GM18508 (cell line): ENCODE data around the gene MACROH2A2.
"Not testable (repeated sequence)": the region's sequence is repeated elsewhere in the genome, so short reads cannot be mapped to it uniquely, and the experiment has no call there.

ENCODE experiments used
- ATAC-seq: cut with Tn5 transposase; IDR thresholded peaks from one replicate; pipeline ENCODE4 v1.9.1; 2021; ENCODE audit warnings: moderate number of reproducible peaks; ENCODE audit not compliant: insufficient read depth, unreplicated experiment

MACROH2A2 gene

DNA sequence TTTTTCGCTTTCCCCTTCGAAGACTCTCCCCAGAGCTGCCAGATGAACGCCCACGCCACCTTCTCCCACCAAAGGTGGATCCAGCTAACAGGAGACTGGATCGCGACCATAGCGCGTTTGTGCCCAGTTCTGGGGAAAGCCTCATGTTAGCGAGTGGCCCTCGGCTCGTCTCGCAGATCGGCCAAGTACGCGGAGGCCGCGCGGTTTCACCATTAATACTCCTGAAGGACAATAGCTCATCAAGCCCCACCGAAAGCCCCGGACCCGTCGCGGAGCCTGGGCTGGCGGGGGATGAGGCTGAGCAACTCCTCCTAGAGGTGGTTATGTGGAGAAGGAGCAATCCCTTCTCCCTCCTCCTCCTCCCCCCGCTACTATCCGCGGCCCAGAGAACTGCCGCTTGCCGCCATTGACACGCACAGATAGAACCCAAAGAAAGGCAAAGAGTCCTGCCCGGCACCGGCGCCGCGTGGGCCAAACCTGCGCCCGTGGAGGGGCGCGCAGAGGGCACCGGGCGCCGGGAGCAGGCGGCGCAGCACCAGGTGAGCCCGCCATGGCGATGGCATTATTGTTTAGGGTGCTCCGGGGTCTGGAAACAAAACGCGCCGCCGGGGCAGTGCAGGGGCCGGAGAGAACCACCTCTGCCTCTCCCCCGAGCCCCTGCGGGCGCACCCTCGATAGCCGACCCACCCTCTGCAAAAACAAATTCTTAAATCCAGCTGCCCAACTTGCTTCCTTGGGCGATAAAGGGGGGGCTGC lies at the start of gene MACROH2A2:
MACROH2A2 (plus strand) TSS at position 385 of the 756 bp plus-strand sequence. CDS start 22,813 bp downstream, outside the sequence.
- no peak for ATAC-seq

DNA sequence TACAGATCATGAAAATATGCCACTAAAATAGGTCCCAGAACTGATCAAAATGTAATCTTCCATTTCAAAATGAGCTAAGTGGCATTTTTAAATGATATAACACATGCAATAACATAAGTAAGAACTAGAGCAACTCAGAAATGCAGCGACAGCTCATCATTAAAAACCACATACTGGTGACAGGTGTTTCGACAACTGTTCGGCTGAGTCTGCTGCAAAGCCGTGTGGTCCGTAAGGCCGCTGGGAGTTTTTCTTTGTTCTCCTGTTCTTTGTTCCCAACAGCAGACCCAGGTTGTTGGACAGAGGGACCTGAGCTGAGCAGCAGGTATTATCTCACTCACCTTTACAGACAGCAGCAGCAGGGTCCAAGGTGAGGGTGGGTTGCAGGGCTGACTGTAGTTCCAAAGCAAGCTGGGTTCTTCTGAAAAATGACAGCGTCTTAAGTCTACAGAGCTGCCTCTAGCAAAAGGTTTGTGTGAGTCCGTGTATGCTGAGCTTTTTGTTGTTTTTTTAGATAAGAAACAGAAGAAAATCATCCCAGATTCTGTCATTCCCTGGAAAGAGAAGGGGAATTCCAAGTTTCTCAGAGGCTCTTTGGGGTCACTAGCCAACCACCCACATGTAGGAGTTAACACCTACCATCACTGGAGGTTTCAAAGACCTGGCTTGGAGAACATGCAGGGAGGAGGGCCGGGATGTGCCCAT lies 45.4 kb upstream of the MACROH2A2 start:
- no peak for ATAC-seq

DNA sequence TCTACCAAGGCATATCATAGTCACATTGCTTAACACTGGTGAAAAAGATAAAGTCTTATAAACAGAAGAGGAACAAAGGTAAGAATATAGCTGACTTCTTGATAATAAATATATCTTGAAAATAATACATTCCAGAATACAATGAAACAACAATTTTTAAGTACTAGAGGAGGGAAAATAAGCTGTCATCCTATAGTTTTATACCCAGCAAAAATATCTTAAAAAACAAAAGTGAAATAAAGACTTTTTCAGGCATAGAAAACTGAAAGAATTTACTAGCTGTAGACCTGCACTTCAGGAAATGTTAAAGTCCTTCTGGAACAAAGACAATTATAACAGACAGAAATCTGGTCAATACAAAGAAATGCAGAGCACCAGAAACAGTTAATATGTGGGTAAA lies 21.4 kb upstream of the MACROH2A2 start:
- no peak for ATAC-seq

DNA sequence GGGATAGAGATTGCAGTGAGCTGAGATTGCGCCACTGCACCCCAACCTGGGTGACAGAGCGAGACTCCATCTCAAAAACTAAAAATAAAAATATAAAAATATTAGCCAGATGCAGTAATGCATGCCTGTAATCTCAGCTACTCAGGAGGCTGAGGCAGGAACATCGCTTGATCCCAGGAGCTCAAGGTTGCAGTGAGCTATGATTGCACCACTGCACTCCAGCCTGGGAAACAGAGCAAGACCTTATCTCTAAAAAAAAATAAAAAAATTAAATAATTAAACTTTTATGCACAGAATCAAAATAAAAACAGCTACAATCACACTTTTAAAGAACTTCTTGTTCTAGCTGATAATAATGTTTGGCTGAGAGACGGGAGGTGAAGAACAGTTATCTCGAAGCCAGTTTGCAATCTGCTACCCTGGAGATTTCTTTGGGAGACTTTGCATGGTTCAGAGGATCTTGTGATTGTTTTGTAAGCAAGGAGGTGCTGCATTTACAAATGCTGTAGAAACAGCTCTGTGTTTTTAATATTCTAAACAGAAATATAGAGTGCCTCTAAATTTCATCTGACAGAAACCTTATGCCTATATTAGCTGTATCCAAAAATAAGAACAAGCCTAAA lies 19.9 kb upstream of the MACROH2A2 start:
- no peak for ATAC-seq

DNA sequence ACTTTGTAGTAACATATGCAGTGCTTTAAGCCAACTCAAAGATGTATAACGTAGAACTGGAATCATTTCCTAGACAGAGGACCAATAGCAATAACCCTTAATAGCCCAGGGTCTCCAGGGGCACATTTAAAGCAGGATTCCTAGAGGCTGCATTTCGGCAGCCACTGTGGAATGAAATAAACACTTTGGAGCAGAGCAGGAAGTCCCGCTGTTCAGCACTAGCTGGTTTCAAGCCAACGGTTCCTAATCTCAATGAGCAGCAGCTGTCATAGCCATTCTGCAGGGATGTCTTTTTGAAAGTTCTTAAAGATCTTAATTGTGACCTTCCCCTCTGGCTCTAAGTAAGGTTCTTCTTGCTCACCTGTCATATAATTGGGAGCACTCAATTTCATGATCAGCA lies 18.4 kb upstream of the MACROH2A2 start:
- ATAC-seq: no peak

DNA sequence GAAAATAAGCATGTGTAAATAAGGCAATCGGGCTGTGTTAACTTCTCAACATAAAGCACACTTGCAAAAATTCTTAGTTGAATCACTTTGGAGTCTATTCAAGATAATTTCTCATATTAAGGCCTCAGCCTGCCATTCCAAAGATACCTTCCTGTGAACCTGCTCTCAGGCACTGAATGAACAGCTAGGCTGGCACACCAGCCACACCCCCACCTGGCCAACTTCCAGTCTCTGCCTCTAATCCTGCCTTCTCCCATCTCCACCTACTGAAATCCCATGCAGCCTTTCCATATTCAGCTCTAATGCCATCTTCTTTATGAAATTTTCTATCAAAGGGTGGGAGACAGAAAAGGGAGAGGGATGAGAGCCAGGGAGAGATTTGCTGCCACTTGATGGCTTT lies 17.1 kb upstream of the MACROH2A2 start:
- ATAC-seq: no peak

DNA sequence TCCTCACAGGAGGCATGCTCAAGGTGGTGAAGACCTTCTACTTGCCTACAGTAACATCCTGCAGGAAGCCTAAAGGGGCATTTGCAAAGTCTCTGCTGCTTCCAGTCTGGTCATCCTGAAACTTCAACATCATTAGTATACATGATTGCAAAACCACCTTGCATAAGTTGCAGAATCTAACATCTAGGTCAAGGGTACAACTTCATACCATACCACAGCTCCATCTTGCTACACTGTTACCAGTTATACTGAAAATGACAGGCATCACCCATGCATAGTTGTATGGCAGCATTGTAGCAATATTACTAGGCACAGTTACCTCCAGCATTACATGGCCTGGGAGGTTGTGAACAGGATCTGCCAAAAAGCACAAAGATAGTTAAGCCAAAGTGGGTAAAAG lies 13.7 kb upstream of the MACROH2A2 start:
- ATAC-seq: no peak

DNA sequence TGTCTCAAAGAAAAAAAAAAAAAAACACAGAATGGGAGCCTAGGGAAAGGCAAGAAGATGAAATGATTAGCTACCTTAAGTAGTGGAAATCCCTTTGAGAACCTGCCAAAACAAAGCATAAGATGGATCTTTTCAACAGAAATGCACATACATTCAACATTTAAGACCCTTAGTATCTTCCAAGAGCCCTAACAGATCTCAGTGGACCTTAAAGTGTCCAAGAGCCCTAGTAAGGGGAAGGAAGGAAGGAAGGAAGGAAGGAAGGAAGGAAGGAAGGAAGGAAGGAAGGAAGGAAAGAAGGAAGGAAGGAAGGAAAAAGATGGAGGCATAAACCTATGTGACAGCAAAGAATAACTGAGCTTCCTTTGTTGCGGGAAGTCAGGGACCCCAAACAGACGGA lies 11.6 kb upstream of the MACROH2A2 start:
- no peak for ATAC-seq

DNA sequence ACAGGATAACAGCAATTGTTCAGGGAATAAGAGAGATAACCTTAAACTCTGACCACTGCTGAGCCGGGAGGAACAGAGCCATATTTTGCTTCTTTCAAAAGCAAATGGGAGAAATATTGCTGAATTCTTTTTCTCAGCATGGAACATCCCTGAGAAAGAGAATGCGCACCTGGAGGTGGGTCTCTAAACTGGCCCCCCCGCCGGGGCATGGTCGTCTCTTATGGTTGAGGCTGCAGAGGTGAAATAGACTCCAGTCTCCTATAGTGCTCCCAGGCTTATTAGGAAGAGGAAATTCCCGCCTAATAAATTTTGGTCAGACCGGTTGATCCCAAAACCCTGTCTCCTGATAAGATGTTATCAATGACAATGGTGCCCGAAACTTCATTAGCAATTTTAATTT lies 10.9 kb upstream of the MACROH2A2 start:
- not testable (repeated sequence) for ATAC-seq

DNA sequence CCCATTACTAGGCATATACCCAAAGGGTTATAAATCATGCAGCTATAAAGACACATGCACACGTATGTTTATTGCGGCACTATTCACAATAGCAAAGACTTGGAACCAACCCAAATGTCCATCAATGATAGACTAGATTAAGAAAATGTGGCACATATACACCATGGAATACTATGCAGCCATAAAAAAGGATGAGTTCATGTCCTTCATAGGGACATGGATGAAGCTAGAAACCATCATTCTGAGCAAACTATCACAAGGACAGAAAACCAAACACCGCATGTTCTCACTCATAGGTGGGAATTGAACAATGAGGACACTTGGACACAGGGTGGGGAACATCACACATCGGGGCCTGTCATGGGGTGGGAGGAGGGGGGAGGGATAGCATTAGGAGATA lies 5.6 kb upstream of the MACROH2A2 start:
- ATAC-seq: not testable (repeated sequence)

DNA sequence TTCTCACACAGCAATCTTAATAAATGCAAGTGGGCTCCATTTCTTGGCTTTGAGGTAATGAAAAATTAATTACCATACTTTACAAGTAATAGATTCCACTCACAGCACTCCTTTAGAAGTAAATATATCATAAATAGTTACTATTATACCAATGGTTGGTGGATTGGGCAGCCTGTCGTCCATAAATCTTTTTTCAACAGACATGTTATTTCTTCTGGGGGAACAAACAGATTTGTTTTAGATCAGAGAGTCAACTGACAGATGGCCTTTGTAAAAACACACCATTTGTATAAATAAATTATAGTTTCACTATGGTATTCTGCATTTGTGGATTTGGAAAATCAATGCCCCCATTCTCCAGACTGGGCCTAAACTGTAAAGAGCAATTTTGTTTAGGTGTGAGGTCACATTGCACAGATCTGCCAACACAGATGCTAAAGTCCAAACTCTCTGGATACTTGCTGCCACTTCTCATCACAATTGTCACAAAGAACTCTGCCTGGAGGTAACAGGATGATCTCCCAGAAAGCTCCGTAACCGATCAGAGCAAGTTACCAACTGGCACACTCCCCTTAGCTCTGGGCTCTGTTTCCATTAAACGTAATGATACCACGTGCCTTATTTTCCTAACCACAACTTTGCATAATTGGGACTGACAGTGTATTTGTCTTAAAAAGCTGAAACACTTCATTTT lies 4.5 kb upstream of the MACROH2A2 start:
- no peak for ATAC-seq

DNA sequence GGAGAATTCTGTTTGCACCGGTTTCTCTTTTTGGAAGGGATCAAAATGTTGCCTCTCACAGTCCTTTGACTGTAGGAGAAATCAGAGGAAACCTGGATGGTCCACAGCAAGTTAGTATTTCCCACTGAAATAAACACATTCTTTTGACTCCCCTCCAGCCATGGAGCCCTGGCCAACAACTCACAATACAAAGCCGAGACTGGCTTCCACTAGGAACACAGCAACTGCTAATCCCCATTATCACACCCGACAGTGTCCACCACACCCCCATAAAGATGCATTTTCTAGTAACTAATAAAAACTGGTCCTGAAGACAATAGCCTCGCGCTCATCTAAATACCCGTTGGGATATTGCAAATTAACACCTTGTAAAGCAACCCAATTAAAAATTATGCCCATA lies 798 bp upstream of the MACROH2A2 start:
- no peak for ATAC-seq

DNA sequence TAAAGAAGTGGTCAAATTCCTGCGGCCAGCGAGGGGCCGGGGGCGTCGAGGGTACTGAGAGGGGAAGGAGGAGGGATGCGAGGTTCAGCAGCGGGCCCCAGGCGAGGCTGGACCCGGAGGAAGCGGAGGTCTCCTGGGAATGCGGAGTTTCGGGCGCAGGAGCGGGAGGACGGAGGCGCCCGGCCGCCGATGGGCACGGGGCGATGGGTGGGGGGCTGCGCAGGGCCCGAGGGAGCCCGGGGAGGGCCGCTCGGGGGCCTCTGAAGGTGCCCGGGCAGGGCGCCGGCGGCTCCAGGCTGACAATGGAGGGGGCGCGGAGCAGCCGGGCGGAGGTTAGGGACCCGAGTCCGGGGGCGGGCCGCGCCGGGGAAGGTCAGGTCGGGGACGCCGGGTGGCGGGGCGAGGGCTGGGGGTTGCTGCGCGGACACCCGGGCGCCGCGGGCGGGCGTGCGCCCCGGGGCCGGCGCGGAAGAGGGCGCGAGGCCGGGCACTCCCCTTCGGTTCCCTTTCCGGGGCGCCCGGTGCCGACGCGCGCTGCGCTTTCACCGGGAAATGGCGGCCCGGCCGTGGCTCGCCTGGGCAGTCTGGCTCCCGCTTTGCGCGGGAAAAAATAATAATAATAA lies 683 bp downstream of the MACROH2A2 start:
- ATAC-seq: no peak

DNA sequence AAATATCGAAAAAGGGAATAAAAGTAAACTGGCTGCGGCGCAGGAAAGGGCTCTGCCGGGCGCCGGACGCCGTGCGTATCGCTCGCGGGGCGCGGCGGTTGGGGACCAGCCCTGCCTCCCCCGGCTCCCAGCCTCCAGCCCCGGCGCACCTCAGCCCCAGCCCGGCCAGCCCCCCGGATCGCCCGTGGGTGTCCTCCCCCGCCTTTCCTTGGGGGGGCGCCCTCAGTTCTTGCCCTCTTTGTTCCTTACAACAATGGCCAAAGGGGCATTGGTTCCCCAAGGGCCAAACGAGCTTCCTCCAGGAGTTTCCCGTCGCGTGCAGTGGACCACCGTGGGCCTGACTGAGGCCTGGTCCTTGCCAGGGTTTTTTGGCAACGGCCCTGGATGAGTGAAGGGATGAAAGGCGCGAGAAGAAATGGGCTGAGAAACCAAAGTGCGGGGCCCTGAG lies 1.2 kb downstream of the MACROH2A2 start:
- ATAC-seq: no peak

DNA sequence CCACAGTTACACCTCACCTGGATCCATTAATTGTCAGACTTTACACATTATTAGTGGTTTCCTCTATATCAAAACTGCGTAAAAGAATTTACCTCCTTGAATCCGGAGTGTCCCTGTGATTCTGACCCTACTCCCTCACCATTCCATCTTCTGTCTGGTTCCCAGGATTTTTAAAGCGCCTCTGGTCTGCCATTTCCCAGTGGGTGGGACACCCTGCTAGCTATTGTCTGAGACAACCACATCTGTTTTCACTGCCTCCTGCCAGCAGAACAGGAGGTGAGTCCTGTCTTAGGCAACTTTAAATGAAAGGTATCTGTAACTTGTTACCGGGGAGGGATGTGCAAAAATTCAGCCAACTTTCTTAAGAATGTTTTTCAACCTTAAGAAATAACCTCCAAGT lies 2.3 kb downstream of the MACROH2A2 start:
- ATAC-seq: no peak

DNA sequence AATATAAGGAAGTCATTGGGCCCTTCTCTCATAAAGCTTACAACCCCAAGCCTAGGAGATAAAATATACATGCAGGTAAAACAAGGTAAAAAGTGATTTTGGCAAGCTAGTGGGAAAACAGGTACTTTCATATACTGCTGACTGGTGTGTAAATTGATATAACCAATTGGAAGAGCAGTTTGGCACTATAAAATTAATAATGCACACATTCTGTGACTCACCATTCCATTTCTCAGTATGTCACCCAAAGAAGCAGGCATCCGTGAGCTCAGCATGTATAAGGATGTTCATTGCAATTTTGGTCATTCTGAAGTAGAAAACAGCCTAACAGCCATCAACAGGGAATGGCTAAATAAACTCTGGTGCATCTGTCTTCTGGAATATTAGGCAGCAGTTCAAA lies 2.9 kb downstream of the MACROH2A2 start:
- no peak for ATAC-seq

DNA sequence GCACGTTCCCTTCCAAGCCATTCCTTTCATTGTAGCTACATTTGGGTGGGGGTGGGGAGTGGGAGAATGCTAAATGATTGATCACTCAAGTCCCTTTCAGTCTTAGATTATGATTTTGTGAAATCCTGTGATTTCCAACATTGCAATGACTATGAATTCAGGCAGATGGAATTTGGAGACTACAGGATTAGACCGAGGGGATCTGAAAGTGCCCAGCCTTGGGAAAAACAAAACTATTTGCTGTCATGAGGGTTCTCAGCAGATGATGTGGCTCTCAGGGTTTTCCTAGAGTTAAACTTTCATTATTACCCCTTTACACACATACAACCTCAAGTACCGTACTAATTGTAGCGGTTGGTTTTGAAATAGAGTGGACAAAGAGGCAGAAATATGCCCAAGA lies 4.7 kb downstream of the MACROH2A2 start:
- no peak for ATAC-seq

DNA sequence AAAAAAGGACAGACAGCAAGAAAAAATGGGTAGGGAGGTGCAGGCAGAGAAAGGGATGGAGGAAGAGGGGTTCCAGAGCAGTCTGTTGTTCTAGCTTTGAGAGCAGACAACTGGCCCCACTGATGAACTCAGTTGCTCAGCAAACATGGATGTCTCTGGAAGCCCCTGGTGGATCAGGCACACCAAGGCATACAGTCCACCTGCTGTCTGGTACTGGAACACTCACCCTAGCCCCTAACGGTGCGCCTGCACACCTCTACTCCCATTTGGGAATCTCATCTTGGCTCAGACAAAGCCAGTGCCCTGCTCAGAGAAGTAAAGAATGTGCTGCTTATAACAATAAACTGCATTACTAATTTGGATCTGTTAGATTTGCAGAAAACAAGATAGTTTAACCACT lies 7.7 kb downstream of the MACROH2A2 start:
- no peak for ATAC-seq

DNA sequence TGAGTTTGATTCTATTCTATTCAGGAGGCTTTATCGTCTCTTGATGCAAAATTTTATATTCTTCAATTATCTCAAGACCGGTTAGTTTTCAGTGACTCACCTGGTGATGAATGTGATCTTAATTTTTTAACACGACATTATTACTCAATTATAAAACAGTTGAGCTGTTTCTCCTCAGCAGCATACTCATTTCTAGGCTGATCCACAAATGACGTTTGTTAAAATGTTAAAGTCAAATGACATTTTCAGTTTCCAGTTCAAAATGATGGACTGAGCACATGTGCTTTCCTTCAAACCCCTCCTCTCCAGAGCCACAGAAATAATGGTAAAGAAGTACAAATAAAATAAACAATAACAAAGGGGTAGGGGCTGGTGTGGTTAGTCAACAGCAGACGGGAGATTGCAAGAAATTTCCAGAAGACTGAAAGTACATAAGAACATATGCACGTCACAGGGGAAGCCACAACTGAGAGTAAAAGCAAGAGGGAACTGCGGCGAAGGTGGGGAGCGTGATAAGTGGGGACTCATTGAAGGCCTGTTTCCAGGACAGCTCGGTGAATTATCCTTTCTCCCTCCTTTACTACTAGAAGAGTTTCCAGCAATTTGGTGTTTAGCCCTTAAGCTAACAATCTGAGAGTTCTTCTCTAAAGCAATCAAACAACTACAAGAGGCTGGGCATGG lies 10.9 kb downstream of the MACROH2A2 start:
- no peak for ATAC-seq

DNA sequence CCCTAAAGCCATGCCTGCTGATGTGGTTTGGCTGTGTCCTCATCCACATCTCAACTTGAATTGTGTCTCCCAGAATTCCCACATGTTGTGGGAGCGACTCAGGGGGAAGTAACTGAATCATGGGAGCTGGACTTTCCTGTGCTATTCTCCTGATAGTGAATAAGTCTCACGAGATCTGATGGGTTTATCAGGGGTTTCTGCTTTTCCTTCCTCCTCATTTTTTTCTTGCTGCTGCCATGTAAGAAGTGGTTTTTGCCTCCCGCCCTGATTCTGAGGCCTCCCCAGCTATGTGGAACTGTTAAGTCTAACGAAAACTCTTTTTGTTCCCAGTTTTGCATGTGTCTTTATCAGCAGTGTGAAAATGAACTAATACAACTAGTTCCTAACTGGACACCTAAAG lies 11.8 kb downstream of the MACROH2A2 start:
- no peak for ATAC-seq
